GM12801 (cell line): Measurements from ENCODE around the gene ARL4D.

Experiments used
- CTCF ChIP-seq: IDR thresholded peaks from one replicate; pipeline ENCODE4 v1.5.1; 2011; ENCODE audit warnings: control low read depth; ENCODE audit not compliant: insufficient read length; ENCODE audit errors: extremely low read depth

Gene ARL4D

GRCh38 chr17:43373356-43373755, 25.4 kb upstream of the ARL4D start:
- TF ChIP-seq CTCF = no peak

- no peak for TF ChIP-seq CTCF
Observed at GRCh38 chr17:43377056-43377810, 21.6 kb upstream of the ARL4D start.

- no peak for TF ChIP-seq CTCF
Observed at GRCh38 chr17:43378766-43379165, 20.0 kb upstream of the ARL4D start.

- no peak for TF ChIP-seq CTCF
Observed at GRCh38 chr17:43380307-43380706, 18.5 kb upstream of the ARL4D start.

- no peak for TF ChIP-seq CTCF
Observed at GRCh38 chr17:43381204-43381603, 17.6 kb upstream of the ARL4D start.

GRCh38 chr17:43381621-43382020, 17.2 kb upstream of the ARL4D start:
- TF ChIP-seq CTCF = no peak

GRCh38 chr17:43382776-43383175, 16.0 kb upstream of the ARL4D start:
- no peak for TF ChIP-seq CTCF
